Adipocyte (in vitro differentiated cells): Measurements from ENCODE around the gene STAM2.
"Not testable (repeated sequence)": the region's sequence is repeated elsewhere in the genome, so short reads cannot be mapped to it uniquely, and the experiment has no call there.

Experiments
- DNase-seq: peaks from one replicate; pipeline ENCODE4 v3.0.0-alpha.2; 2015; ENCODE audit warnings: low read depth
- H3K27me3 ChIP-seq: replicated peaks from 2 replicates; pipeline ENCODE4 v1.7.0; 2013; ENCODE audit warnings: mild to moderate bottlenecking, low read length, moderate library complexity; ENCODE audit not compliant: control insufficient read depth, insufficient read depth
- H3K36me3 ChIP-seq: 2 replicates; pipeline ENCODE4 v1.7.0; 2013; ENCODE audit warnings: low read length, mild to moderate bottlenecking, moderate library complexity; ENCODE audit not compliant: control insufficient read depth, insufficient read depth, severe bottlenecking
- H3K4me1 ChIP-seq: 2 replicates; pipeline ENCODE4 v1.7.0; 2013; ENCODE audit warnings: mild to moderate bottlenecking, low read length, moderate library complexity; ENCODE audit not compliant: control insufficient read depth, insufficient read depth
- H3K4me3 ChIP-seq: 2 replicates; pipeline ENCODE4 v1.7.0; 2013; ENCODE audit warnings: mild to moderate bottlenecking, low read length, moderate library complexity
- H3K9ac ChIP-seq: 2 replicates; pipeline ENCODE4 v1.7.0; 2013; ENCODE audit warnings: mild to moderate bottlenecking, low read length, moderate library complexity
- H3K9me3 ChIP-seq: 2 replicates; pipeline ENCODE4 v1.7.0; 2013; ENCODE audit warnings: mild to moderate bottlenecking, low read length, moderate library complexity; ENCODE audit not compliant: control insufficient read depth

STAM2 gene

DNA sequence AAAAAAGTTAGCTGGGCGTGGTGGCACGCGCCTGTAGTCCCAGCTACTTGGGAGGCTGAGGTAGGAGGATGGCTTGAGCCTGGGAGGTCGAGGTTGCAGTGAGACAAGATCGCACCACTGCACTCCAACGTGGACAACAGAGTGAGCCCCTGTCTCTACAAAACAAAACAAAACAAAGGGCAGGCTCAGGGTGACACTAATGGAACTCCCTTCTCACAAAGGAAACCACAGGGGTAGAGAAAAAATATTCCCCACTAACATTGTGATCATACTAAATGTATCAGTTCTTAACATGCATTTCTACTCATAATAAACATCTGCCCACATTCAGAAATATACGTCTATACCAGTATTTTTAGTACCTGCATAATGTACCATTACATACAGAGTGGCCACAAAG is 21.1 kb downstream of the STAM2 start:
- peaks cover 5% of the 10 kb centered on the region for H3K4me1 ChIP-seq
- no peak for DNase-seq
- H3K9me3 ChIP-seq, result no peaks in the 10 kb centered on the region
- no peaks in the 10 kb centered on the region for H3K27me3 ChIP-seq
- H3K9ac ChIP-seq, result no peak overlapping the region
- no peak overlapping the region for H3K4me3 ChIP-seq
- no peaks in the 10 kb centered on the region for H3K36me3 ChIP-seq

GRCh38 chr2:152134488-152135280 is 40.9 kb downstream of the STAM2 start:
- Histone ChIP-seq H3K4me3 (no peak overlapping the region), H3K9ac (no peak overlapping the region)
- peak; percentile 46 for DNase-seq

DNA sequence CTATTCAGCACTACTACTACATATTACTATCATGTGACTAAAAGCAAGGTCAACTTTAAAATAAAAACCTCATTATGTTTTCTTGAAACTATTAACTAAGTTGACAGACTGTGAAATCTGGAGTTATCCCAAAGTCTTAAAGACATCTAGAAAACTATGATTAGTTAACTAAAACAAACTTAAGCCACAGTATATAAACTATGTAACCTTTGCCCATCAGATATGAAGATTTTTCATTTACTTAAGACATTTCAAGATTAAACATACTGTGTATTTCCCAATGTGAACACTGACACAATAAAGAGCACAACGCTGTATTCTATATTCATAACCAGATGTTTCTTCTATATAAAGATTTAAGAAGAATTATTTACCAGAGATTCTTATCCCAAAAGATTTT is 43.3 kb downstream of the STAM2 start:
- H3K36me3 ChIP-seq, result no peaks in the 10 kb centered on the region
- DNase-seq, result peak; percentile 75
- H3K27me3 ChIP-seq, result no peaks in the 10 kb centered on the region
- peaks cover 11% of the 10 kb centered on the region for H3K4me1 ChIP-seq
- H3K9ac ChIP-seq, result no peak overlapping the region
- H3K4me3 ChIP-seq, result no peak overlapping the region
- no peaks in the 10 kb centered on the region for H3K9me3 ChIP-seq

More at GRCh38 chr2:152134488-152135280, 40.9 kb downstream of the STAM2 start:
- Histone ChIP-seq H3K9me3 (no peaks in the 10 kb centered on the region), H3K4me1 (peaks cover 11% of the 10 kb centered on the region), H3K36me3 (peaks cover 6% of the 10 kb centered on the region), H3K27me3 (no peaks in the 10 kb centered on the region)

DNA sequence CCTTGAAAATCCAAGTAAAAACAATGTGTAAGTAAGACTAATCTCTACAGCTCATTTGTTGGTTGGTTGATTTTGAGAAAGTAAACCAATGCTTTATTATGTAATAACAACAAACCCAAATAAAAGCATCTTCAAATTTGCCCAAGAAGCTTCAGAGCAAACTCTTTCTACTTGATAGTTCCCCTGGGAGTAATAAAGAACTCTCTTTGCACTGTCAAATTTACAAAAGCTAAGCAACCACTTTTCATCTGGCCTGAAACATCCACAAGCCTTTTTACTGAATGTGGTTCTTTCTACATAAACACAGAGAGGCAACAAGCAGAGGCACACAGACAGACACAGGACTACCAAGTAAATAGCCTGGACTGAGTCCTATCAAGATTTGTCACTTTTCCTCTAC is 47.9 kb downstream of the STAM2 start:
- no peak for DNase-seq
- no peaks in the 10 kb centered on the region for H3K9me3 ChIP-seq
- no peak overlapping the region for H3K4me3 ChIP-seq
- H3K9ac ChIP-seq, result no peak overlapping the region
- H3K27me3 ChIP-seq, result no peaks in the 10 kb centered on the region
- peaks cover 15% of the 10 kb centered on the region for H3K36me3 ChIP-seq
- H3K4me1 ChIP-seq, result no peaks in the 10 kb centered on the region

DNA sequence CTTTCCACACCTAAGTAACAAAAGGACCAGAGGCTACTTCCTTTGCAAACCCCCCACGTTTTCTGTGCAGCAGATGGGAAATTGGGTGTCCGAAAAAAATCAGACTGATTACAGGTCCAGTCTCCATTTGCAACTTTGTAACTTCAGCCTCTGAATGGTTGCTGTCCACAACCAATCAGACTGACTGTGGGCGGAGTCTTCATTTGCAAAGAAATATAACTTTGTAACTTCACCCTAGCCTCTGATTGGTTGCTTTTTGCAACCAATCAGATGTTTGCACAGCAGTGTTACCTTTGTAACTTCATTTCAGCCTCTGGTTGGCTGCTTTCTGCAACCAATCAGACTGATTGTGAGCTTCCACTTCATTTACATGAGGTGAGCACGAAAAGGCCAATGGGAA is 48.9 kb downstream of the STAM2 start:
- H3K9ac ChIP-seq, result no peak overlapping the region
- no peak for DNase-seq
- no peaks in the 10 kb centered on the region for H3K27me3 ChIP-seq
- H3K4me1 ChIP-seq, result no peaks in the 10 kb centered on the region
- no peaks in the 10 kb centered on the region for H3K9me3 ChIP-seq
- H3K36me3 ChIP-seq, result peaks cover 15% of the 10 kb centered on the region
- no peak overlapping the region for H3K4me3 ChIP-seq

DNA sequence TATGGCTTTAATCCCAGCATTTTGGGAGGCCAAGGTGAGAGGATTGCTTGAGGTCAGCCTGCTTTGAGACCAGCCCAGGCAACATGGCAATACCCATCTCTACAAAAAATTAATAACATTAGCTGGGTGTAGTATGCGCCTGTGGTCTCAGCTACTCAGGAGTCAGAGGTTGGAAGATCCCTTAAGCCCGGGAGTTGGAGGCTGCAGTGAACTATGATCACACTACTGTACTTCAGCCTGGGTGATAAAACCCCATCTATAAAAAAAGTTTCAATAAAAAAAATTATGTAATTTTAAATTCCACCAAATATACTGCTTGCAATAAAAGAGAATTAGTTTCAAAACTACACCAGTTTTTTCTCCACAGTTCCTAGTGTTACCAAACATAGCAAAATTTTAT is 53.4 kb downstream of the STAM2 start:
- peaks cover 5% of the 10 kb centered on the region for H3K4me1 ChIP-seq
- no peaks in the 10 kb centered on the region for H3K9me3 ChIP-seq
- DNase-seq, result no peak
- no peak overlapping the region for H3K4me3 ChIP-seq
- peaks cover 15% of the 10 kb centered on the region for H3K36me3 ChIP-seq
- no peaks in the 10 kb centered on the region for H3K27me3 ChIP-seq
- H3K9ac ChIP-seq, result no peak overlapping the region

DNA sequence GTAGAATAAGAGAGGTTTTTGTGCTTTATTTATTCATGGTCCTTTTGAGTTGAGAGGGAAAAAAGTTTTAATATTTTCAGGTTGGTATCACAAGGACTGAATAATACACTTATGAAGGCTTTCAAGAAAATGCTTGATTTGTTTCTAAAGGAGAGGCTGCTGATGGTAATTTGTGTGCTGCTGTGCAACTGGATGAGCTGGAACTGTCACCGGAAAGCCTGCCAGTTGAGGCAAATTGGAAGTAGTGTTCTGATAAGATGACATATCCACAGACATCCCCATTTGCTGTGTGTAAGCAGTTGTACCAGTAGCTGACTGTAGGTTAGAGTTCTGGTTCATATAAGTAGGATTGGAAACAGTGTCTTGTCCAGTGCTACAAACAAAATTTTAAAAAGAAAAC is 55.1 kb downstream of the STAM2 start:
- Histone ChIP-seq H3K27me3 (no peaks in the 10 kb centered on the region), H3K36me3 (peaks cover 7% of the 10 kb centered on the region), H3K4me1 (peaks cover 5% of the 10 kb centered on the region), H3K9me3 (no peaks in the 10 kb centered on the region), H3K9ac (no peak overlapping the region), H3K4me3 (no peak overlapping the region)
- no peak for DNase-seq

DNA sequence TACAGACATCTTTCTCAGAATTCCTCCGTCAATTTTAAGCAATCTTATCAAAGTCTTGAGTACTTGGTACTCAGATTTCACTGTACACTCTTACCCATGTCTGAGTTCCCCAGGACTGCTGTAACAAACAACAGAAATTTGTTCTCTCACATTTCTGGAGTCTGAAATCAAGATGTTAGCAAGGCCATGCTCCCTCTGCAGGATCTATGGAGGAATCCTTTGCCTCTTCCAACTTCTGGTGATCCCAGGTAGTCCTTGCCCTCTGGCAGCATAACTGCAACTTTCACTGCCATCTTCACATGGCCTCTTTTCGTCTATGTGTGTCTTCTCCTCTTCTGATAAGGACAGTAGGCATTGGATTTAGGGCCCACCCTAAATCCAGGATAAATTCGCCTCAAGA is 59.6 kb downstream of the STAM2 start:
- H3K4me1 ChIP-seq, result peaks cover 5% of the 10 kb centered on the region
- DNase-seq, result no peak
- H3K9me3 ChIP-seq, result no peaks in the 10 kb centered on the region
- no peaks in the 10 kb centered on the region for H3K36me3 ChIP-seq
- H3K4me3 ChIP-seq, result no peak overlapping the region
- no peaks in the 10 kb centered on the region for H3K27me3 ChIP-seq
- no peak overlapping the region for H3K9ac ChIP-seq

- no peaks in the 10 kb centered on the region for H3K9me3 ChIP-seq
- no peak overlapping the region for H3K4me3 ChIP-seq
- DNase-seq, result no peak
- H3K27me3 ChIP-seq, result no peaks in the 10 kb centered on the region
- no peaks in the 10 kb centered on the region for H3K4me1 ChIP-seq
- H3K36me3 ChIP-seq, result no peaks in the 10 kb centered on the region
- no peak overlapping the region for H3K9ac ChIP-seq
Measured at GRCh38 chr2:152114366-152114765, 61.2 kb downstream of the STAM2 start.

GRCh38 chr2:152107140-152107539 is 68.4 kb downstream of the STAM2 start:
- not testable (repeated sequence) for H3K4me3 ChIP-seq, H3K9me3 ChIP-seq, H3K9ac ChIP-seq, DNase-seq, H3K4me1 ChIP-seq, H3K27me3 ChIP-seq, H3K36me3 ChIP-seq

DNA sequence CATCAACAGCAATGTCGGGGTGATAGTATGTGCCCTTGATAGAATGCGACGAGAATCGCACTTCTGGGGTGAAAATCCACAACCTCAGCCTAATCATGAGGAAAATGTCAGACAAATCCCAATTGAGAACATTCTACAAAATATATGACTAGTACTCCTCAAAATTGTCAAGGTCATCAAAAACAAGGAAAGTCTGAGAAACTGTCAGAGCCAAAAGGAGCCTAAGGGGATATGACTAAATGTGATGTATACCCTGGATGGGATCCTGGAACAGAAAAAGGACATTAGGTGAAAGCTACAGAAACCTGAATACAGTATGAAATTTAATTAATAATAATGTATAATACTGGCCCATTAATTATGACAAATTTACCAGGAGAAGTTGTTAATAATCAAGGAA is 69.1 kb downstream of the STAM2 start:
- DNase-seq, result no peak

GRCh38 chr2:152103271-152103670 is 72.3 kb downstream of the STAM2 start:
- no peak for DNase-seq
- Histone ChIP-seq H3K4me3 (no peak overlapping the region), H3K9ac (no peak overlapping the region), H3K4me1 (peaks cover 9% of the 10 kb centered on the region), H3K9me3 (no peaks in the 10 kb centered on the region), H3K27me3 (peaks cover 19% of the 10 kb centered on the region), H3K36me3 (no peaks in the 10 kb centered on the region)

More for the DNA sequence above, 69.1 kb downstream of the STAM2 start:
- H3K36me3 ChIP-seq, result no peaks in the 10 kb centered on the region
- H3K27me3 ChIP-seq, result no peaks in the 10 kb centered on the region
- peaks cover 5% of the 10 kb centered on the region for H3K4me1 ChIP-seq
- no peaks in the 10 kb centered on the region for H3K9me3 ChIP-seq
- no peak overlapping the region for H3K9ac ChIP-seq
- H3K4me3 ChIP-seq, result no peak overlapping the region
